CD1c-positive myeloid dendritic cell (primary cell): ENCODE results near the gene PRR12.

Experiments used
- DNase-seq: peaks from one replicate; pipeline ENCODE4 v3.0.0-alpha.2; 2016; ENCODE audit errors: extremely low spot score

PRR12 gene

DNA sequence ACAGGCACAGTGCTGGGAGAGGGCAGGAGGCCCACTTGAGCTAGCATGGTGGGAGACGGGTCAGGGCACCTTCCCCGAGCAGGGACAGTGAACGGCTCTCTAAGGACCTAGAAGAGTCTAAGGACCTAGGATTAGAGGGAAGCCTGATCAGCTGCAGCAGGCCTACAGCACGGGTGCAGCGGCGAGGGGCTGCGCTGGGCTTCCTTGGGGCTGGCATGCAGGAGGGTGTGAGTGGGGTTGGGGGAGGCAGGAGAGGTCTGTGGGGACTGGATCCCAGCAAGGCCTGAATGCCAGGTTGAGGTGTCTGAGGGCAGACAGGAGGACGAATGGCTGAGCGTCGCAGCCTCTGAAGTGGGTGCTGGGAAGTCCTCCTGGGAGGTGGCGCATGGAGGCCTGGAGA lies 54.6 kb downstream of the PRR12 start:
- DNase-seq: no peak

DNA sequence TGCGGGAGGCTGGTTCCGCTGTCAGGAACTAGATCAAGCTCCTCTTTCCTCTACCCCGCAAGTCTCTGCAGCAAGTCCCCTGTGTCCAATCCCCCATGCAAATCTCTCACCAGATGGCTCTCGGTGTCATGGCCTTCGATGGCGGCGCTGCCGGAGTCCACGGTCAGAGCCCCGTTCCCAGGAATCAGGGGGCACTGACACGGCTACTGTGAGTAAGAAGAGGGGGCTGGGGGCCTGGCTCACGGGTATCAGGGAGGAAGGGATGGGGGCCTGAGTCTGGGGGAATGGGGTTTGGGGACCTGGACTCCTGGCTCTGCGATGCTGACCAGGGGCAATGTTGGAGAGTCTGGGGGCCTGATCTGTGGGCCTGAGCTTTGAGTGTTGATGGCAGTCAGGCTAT lies 55.0 kb downstream of the PRR12 start:
- no peak for DNase-seq

DNA sequence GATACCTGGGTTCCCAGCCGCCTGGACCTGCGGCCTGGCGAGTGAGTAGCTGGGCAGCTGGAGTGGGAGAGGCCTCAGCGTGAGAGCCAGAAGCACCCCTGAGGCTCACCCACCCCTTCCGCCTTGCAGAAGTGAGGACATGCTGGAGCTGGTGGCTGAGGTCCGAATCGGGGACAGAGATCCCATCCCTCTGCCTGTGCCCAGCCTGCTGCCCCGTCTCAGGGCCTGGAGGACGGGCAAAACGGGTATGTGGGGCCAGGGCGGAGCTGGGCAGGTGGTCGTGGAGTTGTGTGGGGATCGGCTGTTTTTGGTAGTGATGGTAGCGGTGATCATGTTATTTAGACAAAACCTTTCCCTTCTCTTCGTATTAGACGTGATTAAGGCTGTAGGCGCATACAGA lies 55.6 kb downstream of the PRR12 start:
- DNase-seq: no peak

GRCh38 chr19:49651029-49651819 lies 60.2 kb downstream of the PRR12 start:
- no peak for DNase-seq

DNA sequence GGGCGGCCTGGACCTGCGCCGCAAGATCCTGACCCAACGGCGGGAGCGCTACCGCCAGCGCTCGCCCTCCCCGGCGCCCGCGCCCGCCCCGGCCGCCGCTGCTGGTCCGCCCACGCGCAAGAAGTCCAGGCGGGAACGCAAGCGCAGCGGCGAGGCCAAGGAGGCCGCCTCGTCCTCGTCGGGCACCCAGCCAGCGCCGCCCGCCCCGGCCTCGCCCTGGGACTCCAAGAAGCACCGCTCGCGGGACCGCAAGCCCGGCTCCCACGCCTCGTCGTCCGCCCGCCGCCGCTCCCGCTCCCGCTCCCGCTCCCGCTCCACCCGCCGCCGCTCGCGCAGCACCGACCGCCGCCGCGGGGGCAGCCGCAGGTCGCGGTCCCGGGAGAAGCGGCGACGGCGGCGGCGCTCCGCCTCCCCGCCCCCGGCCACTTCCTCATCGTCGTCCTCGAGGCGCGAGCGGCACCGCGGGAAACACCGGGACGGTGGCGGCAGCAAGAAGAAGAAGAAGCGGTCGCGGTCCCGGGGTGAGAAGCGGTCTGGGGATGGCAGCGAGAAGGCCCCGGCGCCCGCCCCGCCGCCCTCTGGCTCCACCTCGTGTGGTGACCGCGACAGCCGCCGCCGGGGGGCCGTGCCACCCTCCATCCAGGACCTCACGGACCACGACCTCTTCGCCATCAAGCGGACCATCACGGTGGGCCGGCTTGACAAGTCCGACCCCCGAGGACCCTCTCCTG lies 61.0 kb downstream of the PRR12 start:
- no peak for DNase-seq

DNA sequence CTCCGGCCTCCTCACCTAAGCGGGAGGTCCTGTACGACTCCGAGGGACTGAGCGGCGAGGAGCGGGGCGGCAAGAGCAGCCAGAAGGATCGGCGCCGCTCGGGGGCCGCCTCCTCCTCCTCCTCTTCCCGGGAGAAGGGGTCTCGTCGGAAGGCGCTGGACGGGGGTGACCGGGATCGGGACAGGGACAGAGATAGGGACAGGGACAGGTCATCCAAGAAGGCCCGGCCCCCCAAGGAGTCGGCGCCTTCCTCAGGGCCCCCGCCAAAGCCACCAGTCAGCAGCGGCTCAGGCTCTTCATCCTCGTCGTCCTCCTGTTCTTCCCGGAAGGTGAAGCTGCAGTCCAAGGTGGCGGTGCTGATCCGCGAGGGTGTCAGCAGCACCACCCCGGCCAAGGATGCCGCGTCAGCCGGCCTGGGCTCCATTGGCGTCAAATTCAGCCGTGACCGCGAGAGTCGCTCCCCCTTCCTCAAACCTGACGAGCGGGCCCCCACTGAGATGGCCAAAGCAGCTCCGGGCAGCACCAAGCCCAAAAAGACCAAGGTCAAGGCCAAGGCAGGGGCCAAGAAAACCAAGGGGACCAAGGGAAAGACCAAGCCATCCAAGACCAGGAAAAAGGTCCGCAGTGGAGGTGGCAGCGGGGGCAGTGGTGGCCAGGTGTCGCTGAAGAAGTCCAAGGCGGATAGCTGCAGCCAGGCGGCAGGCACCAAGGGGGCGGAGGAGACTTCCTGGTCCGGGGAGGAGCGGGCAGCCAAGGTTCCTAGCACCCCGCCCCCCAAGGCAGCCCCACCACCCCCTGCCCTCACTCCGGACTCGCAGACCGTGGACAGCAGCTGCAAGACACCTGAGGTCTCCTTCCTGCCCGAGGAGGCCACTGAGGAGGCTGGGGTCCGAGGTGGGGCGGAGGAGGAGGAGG lies 61.8 kb downstream of the PRR12 start:
- DNase-seq: no peak

GRCh38 chr19:49653466-49653806 lies 62.5 kb downstream of the PRR12 start:
- no peak for DNase-seq

- DNase-seq: no peak
These were observed 63.6 kb downstream of the PRR12 start for GRCh38 chr19:49654581-49654980.

- DNase-seq: no peak
These were observed 64.8 kb downstream of the PRR12 start for GRCh38 chr19:49655570-49656455.

DNA sequence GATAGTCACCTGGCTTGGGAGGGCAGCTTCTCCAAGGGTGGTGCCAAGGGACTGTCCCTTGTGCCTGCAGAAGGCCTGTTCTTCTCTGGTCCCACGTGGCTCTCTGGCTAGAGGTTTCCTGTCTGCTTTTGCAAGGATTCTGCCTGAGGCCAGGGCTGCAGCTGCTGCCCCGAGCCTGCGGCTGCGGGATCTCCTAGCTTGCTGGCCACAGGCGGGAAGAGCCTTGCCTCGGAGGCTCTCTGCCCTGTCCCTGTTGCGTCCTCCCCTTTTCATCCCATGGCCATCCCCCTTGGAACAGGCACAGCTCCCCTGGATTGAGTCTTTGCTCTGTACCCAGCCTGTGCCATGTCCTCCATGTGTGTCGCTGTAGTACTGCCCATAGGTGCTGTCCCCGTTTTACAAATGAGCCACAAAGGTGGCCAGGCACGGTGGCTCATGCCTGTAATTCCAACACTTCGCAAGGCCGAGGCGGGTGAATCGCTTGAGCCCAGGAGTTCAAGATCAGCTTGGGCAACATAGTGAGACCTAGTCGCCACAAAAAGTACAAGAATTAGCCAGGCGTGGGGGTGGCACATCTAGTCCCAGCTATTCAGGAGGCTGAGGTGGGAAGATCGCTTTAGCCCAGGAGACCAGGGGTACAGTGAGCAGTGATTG lies 65.6 kb downstream of the PRR12 start:
- no peak for DNase-seq

DNA sequence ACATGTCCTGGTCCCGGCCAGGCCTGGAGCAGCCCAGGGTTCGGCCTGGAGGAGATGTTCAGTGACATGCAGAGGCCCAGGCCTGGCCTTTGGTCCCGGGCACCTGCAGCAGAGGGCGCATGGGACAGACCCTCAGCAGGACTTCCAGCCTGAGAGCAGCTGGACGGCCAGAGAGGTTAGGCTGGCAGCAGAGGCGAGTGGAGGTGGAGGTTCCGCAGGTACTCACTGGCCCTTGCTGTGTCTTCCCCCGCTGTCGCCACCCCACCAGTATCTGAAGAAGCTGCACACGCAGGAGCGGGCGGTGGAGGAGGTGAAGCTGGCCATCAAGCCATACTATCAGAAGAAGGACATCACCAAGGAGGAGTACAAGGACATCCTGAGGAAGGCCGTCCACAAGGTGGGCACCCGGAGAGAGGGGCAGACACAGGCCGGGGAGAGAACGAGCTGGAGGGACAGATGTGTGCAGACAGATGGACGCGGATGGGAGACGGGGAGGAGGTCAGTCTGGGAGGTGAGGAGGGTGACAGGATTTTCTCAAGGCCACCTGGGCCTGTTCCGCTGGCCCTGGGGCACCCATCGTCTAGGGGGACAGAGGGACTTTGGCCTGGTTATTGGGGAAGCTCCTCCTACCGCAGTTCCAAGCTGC lies 66.6 kb downstream of the PRR12 start:
- DNase-seq: no peak

DNA sequence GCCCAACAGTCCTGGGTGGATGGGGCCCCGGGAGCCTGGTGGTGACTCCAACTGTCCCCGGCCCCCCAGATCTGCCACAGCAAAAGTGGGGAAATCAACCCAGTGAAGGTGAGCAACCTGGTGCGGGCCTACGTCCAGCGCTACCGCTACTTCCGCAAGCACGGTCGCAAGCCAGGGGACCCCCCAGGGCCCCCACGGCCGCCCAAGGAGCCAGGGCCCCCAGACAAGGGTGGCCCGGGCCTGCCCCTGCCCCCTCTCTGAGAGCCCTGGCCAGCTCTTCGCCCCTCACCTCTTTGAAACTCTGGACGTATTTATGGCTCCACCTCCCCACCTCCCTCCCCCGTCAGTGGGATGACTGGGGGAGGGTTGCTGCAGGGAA lies 67.1 kb downstream of the PRR12 start:
- no peak for DNase-seq

DNA sequence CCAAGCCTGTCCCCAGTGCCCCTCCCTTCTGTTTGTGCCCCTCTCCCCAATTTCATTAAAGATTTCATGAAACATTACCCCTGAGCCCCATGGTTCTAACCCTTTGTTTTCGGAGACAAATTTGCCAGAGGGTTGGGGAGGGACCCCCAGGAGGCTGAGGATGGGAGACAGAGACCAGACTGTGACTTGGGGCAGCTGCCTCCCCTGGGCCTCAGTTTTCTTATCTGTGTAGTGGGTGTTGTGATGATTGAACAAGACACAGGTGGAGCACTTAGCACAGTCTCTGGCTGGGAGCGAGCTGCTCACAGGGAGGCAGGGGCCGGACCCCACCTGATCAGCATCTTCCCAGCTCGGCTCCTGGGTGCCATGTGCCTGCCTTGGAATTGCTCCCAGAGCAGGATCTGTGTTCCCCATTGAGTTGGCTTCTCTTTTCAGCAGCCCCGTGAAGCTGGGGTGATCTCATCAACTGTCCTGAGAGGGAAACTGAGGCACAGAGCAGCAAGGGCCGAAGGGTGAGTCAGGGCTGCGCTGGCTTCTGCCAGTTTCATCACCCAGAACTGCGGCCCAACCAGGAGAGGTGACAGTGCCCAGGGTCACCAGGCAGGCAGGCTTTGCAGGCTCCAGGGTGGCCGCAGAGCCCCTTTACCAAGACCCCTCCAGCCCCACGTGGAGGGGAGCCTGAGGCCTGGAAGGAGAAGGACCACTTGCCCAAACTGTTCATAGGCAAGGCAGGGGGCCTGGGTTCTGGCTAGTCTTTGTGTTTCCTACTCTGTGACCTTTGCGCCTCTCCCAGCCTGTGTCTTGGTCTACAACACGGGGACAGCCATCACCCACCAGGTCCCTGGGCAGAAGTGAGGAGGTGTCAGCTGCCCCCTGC lies 67.8 kb downstream of the PRR12 start:
- no peak for DNase-seq

DNA sequence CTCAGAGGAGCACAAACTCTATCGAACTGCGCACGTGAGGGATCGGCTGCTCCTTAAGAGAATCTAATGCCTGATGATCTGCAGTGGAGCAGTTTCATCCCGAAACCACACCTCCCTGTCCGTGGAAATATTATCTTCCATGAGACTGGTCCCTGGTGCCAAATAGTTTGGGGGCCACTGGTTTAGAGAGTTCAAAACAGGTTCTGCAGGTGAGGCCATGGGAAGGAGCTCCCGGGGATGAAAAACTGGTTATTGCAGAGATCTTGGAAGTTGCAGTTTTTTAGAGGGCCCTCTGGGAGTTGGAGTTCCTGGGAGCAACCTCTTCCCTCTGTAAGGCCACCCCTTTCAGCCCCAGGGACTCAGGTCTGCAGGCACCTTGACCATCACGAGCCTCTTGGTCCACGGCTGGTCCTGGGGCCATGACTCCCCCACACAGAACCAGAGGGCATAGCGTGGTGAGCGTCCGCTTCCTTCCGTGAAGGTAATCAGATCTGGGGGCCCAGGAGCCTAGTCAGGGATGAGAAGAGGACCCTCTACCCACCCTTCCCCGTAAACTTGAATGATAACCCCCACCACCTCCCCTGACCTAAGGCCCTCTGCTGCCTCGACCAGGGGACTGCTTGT lies 69.5 kb downstream of the PRR12 start:
- DNase-seq: no peak

GRCh38 chr19:49662011-49662410 lies 71.0 kb downstream of the PRR12 start:
- no peak for DNase-seq

- DNase-seq: no peak
These were observed 72.2 kb downstream of the PRR12 start for GRCh38 chr19:49663224-49663623.

- DNase-seq: peak; percentile 90
These were observed 73.4 kb downstream of the PRR12 start for GRCh38 chr19:49664171-49665035.

GRCh38 chr19:49665036-49665350 lies 74.0 kb downstream of the PRR12 start:
- DNase-seq: no peak
